ENCODE data around the gene HAPSTR1. TPM values are rescaled to one million over a fixed set of nuclear protein-coding genes. Genes with fewer than 3 reads are reported as not detected.

Gene HAPSTR1
- total RNA-seq, 2 experiments from 2014 or later: 58.2 to 58.9 TPM

DNA sequence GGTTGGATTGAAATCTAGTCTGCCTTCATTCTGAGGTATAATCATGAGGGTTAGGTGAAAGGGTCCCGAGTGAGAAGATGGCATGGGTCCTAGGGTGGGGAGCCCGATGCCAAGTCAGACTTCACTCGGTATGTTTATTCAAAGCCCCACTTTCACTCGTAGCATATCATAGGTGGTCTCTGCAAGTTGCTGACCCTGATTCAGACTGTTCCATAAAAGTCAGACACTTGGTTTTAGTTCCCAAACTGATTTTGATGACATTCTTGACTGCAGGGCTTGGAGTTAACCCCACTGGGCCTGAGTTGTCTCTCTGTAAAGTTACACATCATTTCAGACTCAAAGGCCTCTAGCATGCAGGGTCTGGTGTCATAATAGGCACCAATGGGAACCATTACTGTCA lies 17.8 kb downstream of the HAPSTR1 start:
- POLR2A ChIA-PET: no interaction called here

GRCh38 chr16:9112166-9112843 lies 20.9 kb downstream of the HAPSTR1 start:
- CTCF ChIA-PET: no interaction called here
- POLR2A ChIA-PET: no interaction called here

More for the DNA sequence above, 17.8 kb downstream of the HAPSTR1 start:
- CTCF ChIA-PET: no interaction called here

DNA sequence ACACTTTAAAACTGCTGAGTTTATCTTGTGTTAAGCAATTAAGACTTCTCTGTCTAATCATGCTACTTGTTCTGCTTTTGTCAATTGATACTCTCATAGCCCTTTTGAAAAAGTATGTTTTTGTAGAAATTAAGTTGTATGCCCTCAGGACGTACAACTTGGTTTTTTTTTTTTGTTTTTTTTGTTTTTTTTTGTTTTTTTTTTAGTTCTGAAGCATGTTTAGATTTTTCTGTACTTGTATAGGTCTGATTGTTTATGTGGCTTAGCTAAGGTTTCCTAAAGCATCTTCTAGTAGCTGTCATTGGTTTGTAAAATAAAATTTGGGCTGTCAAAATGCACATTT lies 21.4 kb downstream of the HAPSTR1 start:
- CTCF ChIA-PET: no interaction called here

DNA sequence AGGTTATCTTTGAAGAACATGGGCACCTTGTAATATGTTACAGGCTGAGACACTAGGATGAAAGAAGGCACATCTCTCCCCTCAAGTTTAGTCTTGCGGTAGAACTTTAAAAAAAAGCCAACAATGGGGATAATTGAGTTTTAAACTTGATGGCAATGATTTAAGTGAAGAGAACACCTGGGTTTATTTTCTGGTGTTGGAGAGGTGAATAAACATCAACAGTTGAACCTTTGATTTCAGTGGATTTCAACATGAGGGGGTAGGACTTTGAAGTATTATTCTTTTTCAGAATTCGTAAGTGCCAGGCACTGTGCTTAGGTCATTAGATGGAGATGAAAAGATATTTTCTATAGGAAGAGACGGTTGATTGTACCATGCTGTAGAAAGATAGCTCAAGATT lies 22.3 kb downstream of the HAPSTR1 start:
- ChIA-PET POLR2A (no interaction called here), CTCF (no interaction called here)

More for the DNA sequence above, 21.4 kb downstream of the HAPSTR1 start:
- POLR2A ChIA-PET: interaction anchor here (0.6 to 0.7 kb wide), 2 partner anchors 19 to 22 kb away, joined by 4 to 13 read pairs; partner anchors contain the start of gene HAPSTR1

GRCh38 chr16:9114112-9114511 lies 22.7 kb downstream of the HAPSTR1 start:
- ChIA-PET CTCF (no interaction called here), POLR2A (no interaction called here)

GRCh38 chr16:9114842-9115241 lies 23.4 kb downstream of the HAPSTR1 start:
- CTCF ChIA-PET: no interaction called here
- POLR2A ChIA-PET: no interaction called here

DNA sequence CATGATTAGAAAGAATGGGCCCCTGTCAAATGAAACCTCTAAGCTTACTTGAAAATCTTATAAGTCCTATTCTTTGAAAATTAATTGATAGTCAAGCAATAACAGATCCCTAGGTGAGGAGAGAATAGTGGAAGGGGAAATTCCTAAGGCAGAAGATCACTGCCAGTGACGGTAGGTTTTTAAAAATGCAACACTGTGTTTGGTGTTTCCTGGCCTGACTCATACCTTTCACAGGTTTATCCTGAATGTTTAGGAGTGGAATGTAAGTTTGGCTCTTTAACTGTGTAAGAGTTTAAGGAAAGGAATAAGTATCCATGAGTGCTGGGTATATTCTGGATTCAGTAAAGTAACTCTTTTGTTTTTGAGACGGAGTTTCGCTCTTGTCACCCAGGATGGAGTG lies 23.8 kb downstream of the HAPSTR1 start:
- POLR2A ChIA-PET: no interaction called here
- CTCF ChIA-PET: no interaction called here

DNA sequence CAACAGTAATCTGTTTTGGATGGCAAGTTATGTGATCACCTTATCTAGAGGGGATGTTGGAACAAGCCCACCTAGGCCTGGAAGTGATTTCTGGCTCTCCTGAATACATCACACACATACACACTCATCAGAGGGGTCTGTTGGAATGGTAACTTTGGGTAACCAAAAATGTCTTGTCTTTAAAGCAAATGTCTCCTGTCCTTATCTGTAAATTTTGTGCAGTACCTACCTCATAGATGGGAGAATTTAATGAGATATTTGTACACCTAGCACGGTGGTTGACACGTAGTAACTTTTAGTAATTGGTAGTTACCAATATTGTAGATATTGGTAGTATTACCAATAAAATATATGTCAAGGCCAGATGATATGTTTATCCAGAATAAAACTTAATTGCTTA lies 24.7 kb downstream of the HAPSTR1 start:
- CTCF ChIA-PET: no interaction called here
- POLR2A ChIA-PET: no interaction called here

DNA sequence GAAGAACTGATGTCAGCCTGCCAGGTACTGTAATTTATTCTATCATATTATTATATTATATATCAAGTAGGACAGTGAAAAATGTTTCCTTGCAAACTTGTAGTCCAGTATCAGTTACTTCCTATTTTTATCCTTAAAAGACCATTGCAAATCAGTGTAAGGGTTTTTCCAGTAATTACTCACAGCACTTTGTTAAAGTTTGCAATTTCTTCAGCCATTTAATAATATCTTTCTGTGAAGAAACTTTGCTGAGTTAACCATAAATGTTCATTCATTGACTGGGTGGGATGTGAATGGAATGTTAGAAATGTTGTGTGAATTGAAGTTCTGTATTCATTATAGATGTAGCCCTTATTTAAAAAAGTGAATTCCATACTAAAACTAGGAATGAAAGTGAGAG lies 26.7 kb downstream of the HAPSTR1 start:
- POLR2A ChIA-PET: no interaction called here
- CTCF ChIA-PET: no interaction called here

GRCh38 chr16:9119795-9120194 lies 28.4 kb downstream of the HAPSTR1 start:
- CTCF ChIA-PET: interaction anchor here (0.6 to 0.7 kb wide), 3 partner anchors 19 to 310 kb away, joined by 3 to 4 read pairs (median 3); no protein-coding TSS in a partner anchor

GRCh38 chr16:9122342-9122741 lies 30.9 kb downstream of the HAPSTR1 start:
- CTCF ChIA-PET: no interaction called here
- POLR2A ChIA-PET: no interaction called here

More at GRCh38 chr16:9119795-9120194, 28.4 kb downstream of the HAPSTR1 start:
- POLR2A ChIA-PET: no interaction called here

GRCh38 chr16:9122969-9123368 lies 31.5 kb downstream of the HAPSTR1 start:
- CTCF ChIA-PET: no interaction called here
- POLR2A ChIA-PET: interaction anchor here (0.6 kb wide), 1 partner anchor 32 kb away, joined by 3 read pairs; no protein-coding TSS in a partner anchor

DNA sequence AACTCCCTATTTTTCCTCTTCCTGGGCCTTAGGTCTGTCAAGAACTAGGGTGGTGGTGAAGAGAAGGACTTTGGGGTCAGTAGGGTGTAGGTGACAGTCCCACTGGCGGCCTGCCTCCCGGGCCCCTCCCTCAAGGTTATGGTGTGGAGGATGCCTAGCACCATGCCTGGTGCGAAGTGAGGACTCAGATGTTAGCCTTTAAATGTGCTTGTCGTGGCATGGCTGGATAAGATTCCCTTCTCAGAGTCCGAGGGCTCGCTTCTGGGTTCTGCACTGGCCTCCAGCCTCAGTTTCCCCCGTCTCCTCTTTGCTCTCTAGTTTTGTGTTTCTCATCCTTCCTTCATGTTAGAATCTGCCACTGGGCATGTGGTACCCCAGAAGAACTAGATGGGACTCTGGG lies 32.0 kb downstream of the HAPSTR1 start:
- POLR2A ChIA-PET: interaction anchor here (0.6 kb wide), 1 partner anchor 32 kb away, joined by 3 read pairs; no protein-coding TSS in a partner anchor
- CTCF ChIA-PET: no interaction called here

- CTCF ChIA-PET: no interaction called here
- POLR2A ChIA-PET: interaction anchor here (0.5 kb wide), 1 partner anchor 38 kb away, joined by 3 read pairs; no protein-coding TSS in a partner anchor
Observed at GRCh38 chr16:9123871-9124270, 32.4 kb downstream of the HAPSTR1 start.

DNA sequence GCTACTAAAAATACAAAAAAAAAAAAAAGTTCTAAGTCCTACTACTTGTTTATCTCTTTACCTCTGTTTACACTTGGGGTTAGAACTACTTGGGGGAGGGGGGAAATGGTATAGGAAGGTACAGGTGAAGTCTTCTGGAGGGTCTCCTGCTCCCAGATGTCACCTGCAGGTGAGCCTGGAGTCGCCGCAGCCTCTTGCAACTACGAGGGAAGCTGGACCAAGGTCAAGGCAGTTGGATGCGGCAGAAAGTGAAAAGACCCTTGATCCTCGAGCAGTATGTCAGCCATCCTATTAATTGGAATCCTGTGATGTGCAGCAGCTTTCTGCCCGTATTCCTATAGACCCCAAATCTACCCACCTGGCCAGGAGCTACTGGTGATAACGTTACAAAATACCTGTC lies 33.0 kb downstream of the HAPSTR1 start:
- ChIA-PET CTCF (interaction anchor here (1.1 to 1.5 kb wide), 2 partner anchors 27 to 240 kb away, joined by 3 to 4 read pairs; no protein-coding TSS in a partner anchor), POLR2A (interaction anchor here (0.5 kb wide), 1 partner anchor 39 kb away, joined by 3 read pairs; no protein-coding TSS in a partner anchor)

GRCh38 chr16:9124908-9125584 lies 33.6 kb downstream of the HAPSTR1 start:
- CTCF ChIA-PET: interaction anchor here (1.1 to 1.5 kb wide), 2 partner anchors 28 to 240 kb away, joined by 3 to 4 read pairs; no protein-coding TSS in a partner anchor

GRCh38 chr16:9125658-9126505 lies 34.4 kb downstream of the HAPSTR1 start:
- ChIA-PET POLR2A (interaction anchor here (0.6 kb wide), 1 partner anchor 35 kb away, joined by 5 read pairs; no protein-coding TSS in a partner anchor), CTCF (interaction anchor here (1.1 to 1.5 kb wide), 2 partner anchors 29 to 241 kb away, joined by 3 to 4 read pairs; no protein-coding TSS in a partner anchor)

More at GRCh38 chr16:9124908-9125584, 33.6 kb downstream of the HAPSTR1 start:
- POLR2A ChIA-PET: no interaction called here

GRCh38 chr16:9126609-9127008 lies 35.2 kb downstream of the HAPSTR1 start:
- POLR2A ChIA-PET: interaction anchor here (1.7 kb wide), 1 partner anchor 35 kb away, joined by 9 read pairs; the partner anchor contains the start of gene HAPSTR1
- CTCF ChIA-PET: interaction anchor here (0.6 to 1.6 kb wide), 2 partner anchors 9 to 13 kb away, joined by 3 to 4 read pairs; no protein-coding TSS in a partner anchor

Measured in activated CD8-positive, alpha-beta memory T cell treated with anti-CD3 and anti-CD28 coated beads for 36 hours (primary cell).